ENCODE data around the gene PALD1. TPM values are rescaled to one million over a fixed set of nuclear protein-coding genes. Genes with fewer than 3 reads are reported as not detected.

Gene PALD1
- polyA plus RNA-seq, 1 of the 3 experiments (the other 2 are of a cell fraction), result 0.16 TPM

GRCh38 chr10:70576803-70577517 lies 98.4 kb downstream of the PALD1 start (continued):
- TF ChIP-seq YY1 (IDR thresholded peaks at IDR 0.05; ENCODE audit: low read depth) (no peak), SMC3 (IDR thresholded peaks at IDR 0.05; ENCODE audit: low read depth, low read length) (no peak), CHD2 (IDR thresholded peaks at IDR 0.05; ENCODE audit: low read length, partially characterized antibody) (no peak)

GRCh38 chr10:70578371-70578947 lies 99.9 kb downstream of the PALD1 start:
- no peak overlapping the region for H3K4me2 ChIP-seq
- CTCF ChIA-PET, result interaction anchor here (0.7 kb wide), 1 partner anchor 156 kb away, joined by 3 read pairs; no protein-coding TSS in a partner anchor
- 41% methylated on average over 7 of the region's 7 CpGs for WGBS (ENCODE audit: low lambda C conversion rate)

More at GRCh38 chr10:70578371-70578947, 99.9 kb downstream of the PALD1 start:
- POLR2A ChIA-PET, result no interaction called here
- Histone ChIP-seq H3K79me2 (ENCODE audit: insufficient read depth) (no peaks in the 10 kb centered on the region), H3K36me3 (replicated peaks in 1 of 2; ENCODE audit: control insufficient read depth in 1 of 2, insufficient read depth in 2 of 2, low read length in 1 of 2) (no peaks in the 10 kb centered on the region), H3K27me3 (ENCODE audit: insufficient read depth) (no peaks in the 10 kb centered on the region), H3K27ac (ENCODE audit: low read depth in 2 of 2, low read length in 1 of 2) (no peak overlapping the region), H3K4me1 (ENCODE audit: control insufficient read depth in 1 of 2, insufficient read depth in 2 of 2, low read depth in 1 of 2, low read length in 1 of 2) (peaks cover 0 to 22% of the 10 kb centered on the region in 2 experiments; a peak in 2 of 4 replicates), H3K4me3 (ENCODE audit: low read depth in 2 of 2, low read length in 1 of 2) (no peak overlapping the region), H2AFZ (ENCODE audit: low read depth) (no peak overlapping the region), H3K9ac (no peak overlapping the region), H4K20me1 (ENCODE audit: insufficient read depth) (no peaks in the 10 kb centered on the region), H3K9me2 (no peaks in the 10 kb centered on the region), H3F3A (replicated peaks; ENCODE audit: insufficient read depth) (no peaks in the 10 kb centered on the region), H3K9me3 (no peaks in the 10 kb centered on the region)
- DNase-seq, result no peak
- TF ChIP-seq JUND (IDR thresholded peaks at IDR 0.05) (0 out of 2 replicates have a peak, but pooled peaks have one; percentile 4), ZBTB33 (IDR thresholded peaks at IDR 0.05; ENCODE audit: borderline replicate concordance, low read depth) (no peak), USF2 (IDR thresholded peaks at IDR 0.05; ENCODE audit: borderline replicate concordance, low read depth, low read length) (no peak), MEF2A (IDR thresholded peaks at IDR 0.05; ENCODE audit: borderline replicate concordance, low read depth) (no peak), MAX (IDR thresholded peaks at IDR 0.05; ENCODE audit: low read depth) (no peak), TCF12 (IDR thresholded peaks at IDR 0.05) (peak; percentile 63), PBX3 (IDR thresholded peaks at IDR 0.05) (peak; percentile 3; the same call in 1 of the 2 replicates), SMC3 (IDR thresholded peaks at IDR 0.05; ENCODE audit: low read depth, low read length) (no peak), IRF3 (IDR thresholded peaks at IDR 0.05; ENCODE audit: low read depth, low read length) (no peak), USF1 (IDR thresholded peaks at IDR 0.05; ENCODE audit: borderline replicate concordance, low read depth) (no peak), CHD2 (IDR thresholded peaks at IDR 0.05; ENCODE audit: low read length, partially characterized antibody) (no peak), EP300 (IDR thresholded peaks at IDR 0.05; ENCODE audit: borderline replicate concordance in 1 of 2, low read depth in 1 of 2, low read length in 1 of 2) (0 out of 4 replicates have a peak, but pooled peaks of 1 of the 2 experiments have one; percentile 15), NFIC (IDR thresholded peaks at IDR 0.05; ENCODE audit: borderline replicate concordance) (0 out of 2 replicates have a peak, but pooled peaks have one; percentile 7), EZH2phosphoT487 (IDR thresholded peaks at IDR 0.05; ENCODE audit: borderline replicate concordance, low read depth) (no peak)

Measured in SK-N-SH (cell line).